ENCODE measurements around the gene PDE4D.

GRCh38 chr5:59554501-59554900, 339.0 kb downstream of the PDE4D start:
- TF ChIP-seq POLR2AphosphoS5 (IDR thresholded peaks at IDR 0.05; ENCODE audit: low read depth, low read length) = no peak
- TF ChIP-seq TAF1 (IDR thresholded peaks at IDR 0.05; ENCODE audit: low read depth, low read length) = no peak
- no peak for TF ChIP-seq PAX5 (IDR thresholded peaks at IDR 0.05; ENCODE audit: insufficient read depth, low read length, severe bottlenecking)
